Umbilical cord (tissue), 2 donors: ENCODE data around the gene BLACAT1. TPM values are rescaled to one million over a fixed set of nuclear protein-coding genes. Genes with fewer than 3 reads are reported as not detected.
"Not testable (repeated sequence)": the region's sequence is repeated elsewhere in the genome, so short reads cannot be mapped to it uniquely, and the experiment has no call there.

Experiments used
- DNase-seq: peaks from one replicate; pipeline ENCODE4 v3.0.0-alpha.2; 2015; ENCODE audit warnings: low spot score
- total RNA-seq: library from RNA; depleted of rRNA; stranded (reverse); fragments of >200 nt; gene quantifications from one replicate; pipeline ENCODE4 v1.2.3, GENCODE V29; 2014; ENCODE audit warnings: low replicate concordance; ENCODE audit not compliant: insufficient read depth

BLACAT1 gene
- total RNA-seq, 1 donor from 2014 or later: 1.2 TPM

DNA sequence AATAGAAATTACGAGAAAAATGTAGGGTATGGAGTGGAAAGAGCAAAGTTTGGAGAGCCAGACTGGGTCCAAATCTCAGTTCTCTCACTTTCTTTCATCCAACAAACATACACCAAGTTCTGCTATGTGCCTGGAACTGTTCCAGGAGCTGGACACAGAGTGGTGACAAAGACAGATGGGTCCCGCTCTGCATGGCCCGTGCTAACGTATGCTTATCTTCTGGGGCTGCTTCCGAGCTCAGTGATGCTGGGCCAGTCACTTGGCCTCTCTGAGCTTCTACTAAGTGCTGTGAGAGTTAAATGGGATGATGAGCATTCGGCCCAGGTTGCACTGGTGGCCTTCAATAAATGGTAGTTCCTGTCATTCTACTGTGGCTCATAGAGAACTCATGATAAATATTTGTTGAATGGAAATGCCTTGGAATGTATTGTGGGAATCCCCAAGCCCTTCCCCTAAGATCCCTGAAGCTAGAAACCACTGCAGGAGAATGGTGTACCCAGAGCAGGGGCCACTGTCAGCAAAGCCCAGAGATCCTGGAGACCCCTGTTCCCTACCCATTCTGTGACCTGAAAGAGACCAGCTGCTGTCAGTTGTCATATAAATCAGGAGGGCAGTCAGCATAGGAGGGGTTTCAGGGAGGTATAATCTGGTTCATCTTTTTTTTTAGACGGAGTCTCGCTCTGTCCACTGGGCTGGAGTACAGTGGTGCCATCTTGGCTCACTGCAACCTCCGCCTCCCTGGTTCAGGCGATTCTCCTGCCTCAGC is 37.8 kb downstream of the BLACAT1 start:
- no peak for DNase-seq

DNA sequence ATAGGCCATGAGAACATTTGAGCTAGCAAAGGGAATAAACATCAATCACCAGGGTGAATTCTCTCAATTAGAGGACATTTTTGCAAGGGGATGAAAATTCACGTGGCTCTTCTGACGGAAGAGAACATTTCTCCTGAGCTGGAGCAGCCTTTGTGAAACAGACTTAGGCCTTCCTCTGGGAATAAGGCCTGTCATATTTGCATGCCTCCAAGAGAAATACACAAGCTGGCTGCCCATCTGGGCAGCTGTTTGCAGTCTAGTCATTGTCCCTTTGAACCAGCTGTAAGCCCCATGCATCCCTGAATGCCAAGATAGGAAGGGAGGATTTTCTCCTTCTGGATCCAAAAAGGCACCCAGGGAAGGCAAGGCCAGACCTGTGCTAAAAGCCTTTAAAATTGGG is 39.5 kb downstream of the BLACAT1 start:
- DNase-seq: no peak

DNA sequence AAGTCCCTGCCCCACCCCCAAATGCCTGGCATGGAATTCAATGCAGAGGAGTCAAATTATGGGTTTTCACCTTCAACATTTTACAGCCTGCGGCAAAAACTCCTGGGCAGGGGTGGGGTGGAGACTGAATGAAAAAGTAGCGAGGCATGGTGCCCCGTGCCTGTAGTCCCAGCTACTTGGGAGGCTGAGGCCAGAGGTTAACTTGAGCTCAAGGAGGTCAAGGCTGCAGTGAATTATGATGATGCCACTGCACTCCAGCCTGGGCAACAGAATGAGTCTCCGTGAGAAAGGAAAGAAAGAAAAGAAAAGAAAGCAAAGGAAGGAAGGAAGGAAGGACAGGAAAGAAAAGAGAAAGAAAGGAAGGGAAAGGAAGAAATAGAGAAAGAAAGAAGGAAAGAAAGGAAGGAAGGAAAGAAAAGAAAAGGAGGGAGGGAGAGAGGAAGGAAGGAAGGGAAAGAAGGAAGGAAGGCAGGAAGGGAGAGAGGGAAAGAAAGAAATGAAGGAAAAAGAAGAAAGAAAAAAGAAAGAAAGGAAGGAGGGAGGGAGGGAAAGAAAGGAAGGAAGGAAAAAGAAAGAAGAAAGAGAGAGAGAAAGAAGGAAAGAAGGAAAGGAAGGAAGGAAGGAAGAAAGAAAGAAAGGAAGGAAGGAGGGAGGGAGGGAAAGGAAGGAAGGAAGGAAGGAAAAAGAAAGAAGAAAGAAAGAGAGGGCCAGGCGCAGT is 45.1 kb downstream of the BLACAT1 start:
- DNase-seq: no peak

DNA sequence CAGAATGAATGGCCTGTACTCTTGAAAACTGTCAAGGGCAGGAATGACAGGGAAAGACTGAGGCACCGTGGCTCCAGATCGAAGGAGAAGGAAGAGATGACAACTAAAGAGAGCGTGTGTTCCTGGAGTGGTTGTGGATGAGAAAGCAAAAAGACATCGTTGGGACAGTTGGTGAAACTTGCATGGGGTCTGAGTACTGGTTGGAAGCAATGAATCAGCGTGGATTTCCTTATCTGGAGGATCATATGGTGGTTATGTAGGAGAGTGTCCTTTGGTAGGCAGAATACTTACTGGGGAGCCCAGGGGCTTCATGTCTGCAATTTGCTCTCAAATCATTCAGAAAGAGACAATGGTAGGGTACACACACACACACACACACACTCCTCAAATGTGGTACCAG is 47.9 kb downstream of the BLACAT1 start:
- DNase-seq: no peak

DNA sequence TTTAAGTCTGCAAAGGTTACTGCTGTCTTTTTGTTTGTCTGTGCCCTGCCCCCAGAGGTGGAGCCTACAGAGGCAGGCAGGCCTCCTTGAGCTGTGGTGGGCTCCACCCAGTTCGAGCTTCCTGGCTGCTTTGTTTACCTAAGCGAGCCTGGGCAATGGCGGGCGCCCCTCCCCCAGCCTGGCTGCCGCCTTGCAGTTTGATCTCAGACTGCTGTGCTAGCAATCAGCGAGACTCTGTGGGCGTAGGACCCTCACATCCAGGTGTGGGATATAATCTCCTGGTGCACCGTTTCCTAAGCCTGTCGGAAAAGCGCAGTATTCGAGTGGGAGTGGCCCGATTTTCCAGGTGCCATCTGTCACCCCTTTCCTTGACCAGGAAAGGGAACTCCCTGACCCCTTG is 49.6 kb downstream of the BLACAT1 start:
- not testable (repeated sequence) for DNase-seq

Other genes starting within 250 kb of the BLACAT1 start
- 14.0 TPM for gene DSTYK, start 244.3 kb downstream of the BLACAT1 start, total RNA-seq
- 7.9 TPM for gene TMCC2, start 228.1 kb downstream of the BLACAT1 start, total RNA-seq
- gene NUAK2, start 134.3 kb downstream of the BLACAT1 start, total RNA-seq: 1.2 TPM
- gene KLHDC8A, start 99.1 kb downstream of the BLACAT1 start, total RNA-seq: not detected
- gene LEMD1, start 34.0 kb downstream of the BLACAT1 start, total RNA-seq: not detected
- 11.6 TPM for gene CDK18, start 48.6 kb upstream of the BLACAT1 start, total RNA-seq
- gene ELK4, start 176.0 kb upstream of the BLACAT1 start, total RNA-seq: 14.9 TPM
- gene SLC45A3, start 224.5 kb upstream of the BLACAT1 start, total RNA-seq: 3.6 TPM